OCI-M2 (cell line): ENCODE results near the gene CHAMP1.

ENCODE experiments used
- DNase-seq: peaks from one replicate; lab custom pipeline; 2025; ENCODE audit not compliant: unreplicated experiment; lab: John Stamatoyannopoulos, UW

CHAMP1 gene

GRCh38 chr13:114299604-114300305 lies 14.5 kb upstream of the CHAMP1 start:
- DNase-seq = no peak

GRCh38 chr13:114303700-114304327 lies 10.5 kb upstream of the CHAMP1 start:
- no peak for DNase-seq

- no peak for DNase-seq
Observed at GRCh38 chr13:114304346-114305034, 9.8 kb upstream of the CHAMP1 start.

GRCh38 chr13:114309086-114309485 lies 5.2 kb upstream of the CHAMP1 start:
- DNase-seq = no peak

- DNase-seq = no peak
Observed at GRCh38 chr13:114309806-114310410, 4.4 kb upstream of the CHAMP1 start.

GRCh38 chr13:114310956-114311355 lies 3.3 kb upstream of the CHAMP1 start:
- DNase-seq = no peak

GRCh38 chr13:114311387-114311786 lies 2.9 kb upstream of the CHAMP1 start:
- DNase-seq = no peak

- DNase-seq = no peak
Observed at GRCh38 chr13:114311908-114312307, 2.4 kb upstream of the CHAMP1 start.

GRCh38 chr13:114313061-114313860 lies 1.0 kb upstream of the CHAMP1 start:
- DNase-seq = peak; percentile 5

- DNase-seq = no peak
Observed at GRCh38 chr13:114315074-114315785, 927 bp downstream of the CHAMP1 start.

- DNase-seq = no peak
Observed at GRCh38 chr13:114318624-114319023, 4.3 kb downstream of the CHAMP1 start.

GRCh38 chr13:114319441-114319913 lies 5.2 kb downstream of the CHAMP1 start:
- no peak for DNase-seq

GRCh38 chr13:114320065-114320464 lies 5.8 kb downstream of the CHAMP1 start:
- DNase-seq = no peak

GRCh38 chr13:114321256-114321655 lies 7.0 kb downstream of the CHAMP1 start:
- DNase-seq = no peak

GRCh38 chr13:114323349-114323748 lies 9.0 kb downstream of the CHAMP1 start:
- DNase-seq = no peak

GRCh38 chr13:114324334-114324733 lies 10.0 kb downstream of the CHAMP1 start:
- DNase-seq = no peak

- no peak for DNase-seq
Observed at GRCh38 chr13:114325729-114326128, 11.4 kb downstream of the CHAMP1 start.

- DNase-seq = no peak
Observed at GRCh38 chr13:114328034-114328433, 13.7 kb downstream of the CHAMP1 start.

- DNase-seq = no peak
Observed at GRCh38 chr13:114328595-114328994, 14.3 kb downstream of the CHAMP1 start.

GRCh38 chr13:114330086-114330485 lies 15.8 kb downstream of the CHAMP1 start:
- no peak for DNase-seq
